ENCODE results near the gene GJA8.
"Not testable (repeated sequence)": the region's sequence is repeated elsewhere in the genome, so short reads cannot be mapped to it uniquely, and the experiment has no call there.

GJA8 gene

DNA sequence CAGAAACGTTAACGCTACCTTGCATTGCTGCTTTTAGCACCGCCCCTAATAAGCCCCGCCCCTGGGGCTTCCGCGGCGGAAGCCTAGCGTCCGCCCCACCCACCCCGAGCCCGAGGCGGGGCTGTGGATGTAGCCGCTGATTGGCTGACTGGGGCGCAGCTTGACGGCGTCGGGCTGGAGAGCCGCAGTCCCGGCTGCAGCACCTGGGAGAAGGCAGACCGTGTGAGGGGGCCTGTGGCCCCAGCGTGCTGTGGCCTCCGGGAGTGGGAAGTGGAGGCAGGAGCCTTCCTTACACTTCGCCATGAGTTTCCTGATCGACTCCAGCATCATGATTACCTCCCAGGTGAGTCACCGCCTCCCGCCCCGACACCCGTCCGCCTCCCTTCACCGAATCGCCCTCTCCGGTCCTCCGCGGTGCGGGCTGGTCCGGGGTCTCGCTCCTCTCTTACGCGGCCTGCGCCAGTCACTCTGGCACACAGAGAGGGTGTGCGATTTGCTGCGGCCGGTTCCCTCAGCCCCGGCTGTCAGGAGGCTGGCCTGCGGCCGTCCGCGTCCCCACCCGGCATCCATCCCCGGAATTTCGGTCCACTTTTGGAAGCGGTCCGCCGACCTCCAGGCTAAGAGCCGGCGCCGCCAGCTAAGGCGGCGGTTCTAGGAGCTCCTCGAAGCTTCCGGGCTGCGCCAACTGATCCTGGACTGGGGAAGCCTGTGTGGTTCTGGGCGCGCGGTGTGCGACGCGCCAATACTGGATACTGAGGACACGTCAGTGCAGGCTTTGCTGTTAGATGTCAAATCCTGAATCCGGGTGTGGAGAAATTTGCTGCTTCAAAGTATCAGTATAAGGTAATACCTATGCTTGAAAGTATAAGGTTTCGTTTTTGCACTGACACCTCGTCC, 25.9 kb downstream of the GJA8 start, which contains the start of gene GPR89B:
GPR89B (plus strand) TSS at position 185 of the 897 bp plus-strand sequence; CDS start at position 302, 117 bp downstream.
- peak; percentile 93 for DNase-seq

DNA sequence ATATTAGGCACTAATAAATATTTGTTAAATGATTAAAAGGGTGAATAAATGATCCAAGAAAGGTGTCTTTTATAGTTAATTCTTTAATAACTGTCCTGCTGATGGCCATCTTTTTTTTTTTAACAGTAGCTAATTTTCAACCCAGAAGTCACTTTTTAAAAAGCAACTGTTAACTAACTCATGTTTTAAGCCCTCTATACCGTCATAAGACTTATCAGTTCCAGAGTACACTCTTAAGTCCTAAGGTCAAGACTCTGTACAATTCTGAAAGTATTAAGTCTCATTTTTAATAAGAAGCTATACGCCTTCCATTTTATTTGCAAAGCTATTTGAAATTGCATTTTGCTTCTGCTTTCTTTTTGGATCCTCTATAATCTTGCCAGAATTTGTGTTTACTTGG, 28.5 kb downstream of the GJA8 start:
- DNase-seq = not testable (repeated sequence)

DNA sequence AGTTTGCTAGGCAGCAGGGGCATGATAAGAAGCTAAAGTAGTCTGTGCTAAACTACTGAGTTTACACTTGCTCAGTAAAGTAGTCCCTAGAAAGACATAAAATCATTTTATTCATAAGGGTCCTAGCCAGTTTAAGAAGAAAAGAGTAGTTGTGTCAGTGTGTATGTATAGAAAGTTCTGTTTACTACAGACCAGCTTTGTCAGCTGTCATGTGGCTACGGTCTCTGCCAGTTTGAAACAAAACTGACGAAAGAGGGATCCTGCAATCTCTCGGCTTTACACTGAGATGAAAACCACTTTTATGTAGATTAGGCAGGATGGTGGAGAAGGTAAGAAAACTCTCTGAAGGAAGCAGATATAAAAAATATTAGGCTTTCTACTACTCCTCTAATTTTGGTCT, 32.7 kb downstream of the GJA8 start:
- DNase-seq = not testable (repeated sequence)

DNA sequence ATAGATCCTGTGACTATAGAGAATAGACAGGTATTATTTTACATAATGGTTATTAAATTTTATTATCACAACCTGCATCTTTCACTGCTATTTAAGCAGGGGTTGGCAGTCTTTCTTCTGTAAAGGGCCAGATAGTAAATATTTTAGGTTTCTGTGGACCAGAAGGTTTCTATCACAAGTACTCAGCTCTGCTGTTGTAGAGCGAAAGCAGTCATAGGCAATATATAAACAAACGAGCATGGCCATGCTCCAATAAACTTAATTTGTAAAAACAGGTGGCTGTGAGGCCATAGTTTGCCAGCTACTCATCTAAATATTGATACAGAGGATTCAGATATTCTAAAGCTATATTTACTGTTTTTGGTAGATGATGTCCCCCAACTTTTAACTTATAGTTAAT, 37.9 kb downstream of the GJA8 start:
- not testable (repeated sequence) for DNase-seq

DNA sequence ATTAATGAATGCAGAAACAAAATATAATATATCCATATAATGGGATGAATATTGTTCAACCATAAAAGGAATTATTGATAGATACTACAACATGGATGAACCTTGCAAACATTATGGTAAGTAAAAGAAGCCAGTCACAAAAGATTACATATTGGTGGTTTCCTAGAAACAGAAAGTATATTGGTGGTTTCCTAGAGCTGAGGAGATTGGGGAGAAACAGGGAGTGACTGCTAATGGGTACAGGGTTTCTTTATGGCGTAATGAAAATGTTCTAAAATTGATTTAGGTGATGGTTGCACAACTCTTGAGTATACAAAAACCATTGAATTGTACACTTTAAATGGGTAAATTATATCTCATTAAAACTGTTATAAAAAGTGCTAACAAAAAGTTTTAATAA, 40.0 kb downstream of the GJA8 start:
- DNase-seq = not testable (repeated sequence)

DNA sequence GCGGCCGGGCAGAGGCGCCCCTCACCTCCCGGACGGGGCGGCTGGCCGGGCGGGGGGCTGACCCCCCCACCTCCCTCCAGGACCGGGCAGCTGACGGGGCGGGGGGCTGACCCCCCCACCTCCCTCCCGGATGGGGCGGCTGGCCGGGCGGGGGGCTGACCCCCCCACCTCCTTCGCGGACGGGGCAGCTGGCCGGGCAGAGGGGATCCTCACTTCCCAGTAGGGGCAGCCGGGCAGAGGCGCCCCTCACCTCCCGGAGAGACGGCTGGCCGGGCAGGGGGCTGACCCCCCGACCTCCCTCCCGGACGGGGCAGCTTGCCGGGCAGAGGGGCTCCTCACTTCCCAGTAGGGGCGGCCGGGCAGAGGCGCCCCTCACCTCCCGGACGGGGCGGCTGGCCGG, 46.9 kb downstream of the GJA8 start:
- DNase-seq = not testable (repeated sequence)
